Adrenal gland (tissue), 5 donors: ENCODE data around the gene PITHD1.

Source experiments
- CTCF ChIP-seq, 6 experiments: fragments of 450-650 bp in 4 of 6; fragments of 200-600 bp in 2 of 6; sonication (generic) in 1 of 6; IDR thresholded peaks; 1 replicate in 5 of 6; 2 replicates in 1 of 6; pipeline versions ENCODE4 v1.5.1 to v1.8.0; 2016 to 2021; ENCODE audit warnings: antibody characterized with exemption in 6 of 6, mild to moderate bottlenecking in 2 of 6, moderate library complexity in 1 of 6
- POLR2A ChIP-seq, 2 donors: fragments of 450-650 bp; IDR thresholded peaks; one replicate each; pipeline ENCODE4 v1.6.1; 2017; ENCODE audit warnings: antibody characterized with exemption in 2 of 2, mild to moderate bottlenecking in 2 of 2, moderate library complexity in 1 of 2
- donor health status: DM: no; HTN: no; CAD: no.

- TF ChIP-seq CTCF (IDR thresholded peaks at IDR 0.05) (no peak), POLR2A (IDR thresholded peaks at IDR 0.05) (peak; percentile 71 to 91)
These were observed 47.0 kb downstream of the PITHD1 start, which contains the start of gene HMGCL for GRCh38 chr1:23825076-23825761.
